Progenitor cell of endocrine pancreas (in vitro differentiated cells): Measurements from ENCODE around the gene PICK1. TPM values are rescaled to one million over a fixed set of nuclear protein-coding genes. Genes with fewer than 3 reads are reported as not detected.

Experiments
- DNase-seq: peaks from one replicate; pipeline ENCODE4 v3.0.0; 2021; ENCODE audit warnings: low spot score; ENCODE audit not compliant: unreplicated experiment
- H3K27ac Mint-ChIP-seq: 2 replicates; pipeline ENCODE4 v1.8.0; 2021; ENCODE audit warnings: mild to moderate bottlenecking, moderate library complexity, mixed read lengths
- H3K27me3 Mint-ChIP-seq: 2 replicates; pipeline ENCODE4 v1.8.0; 2021; ENCODE audit warnings: mixed read lengths
- H3K36me3 Mint-ChIP-seq: 2 replicates; pipeline ENCODE4 v1.8.0; 2022; ENCODE audit warnings: mixed read lengths; ENCODE audit not compliant: insufficient read depth
- H3K4me1 Mint-ChIP-seq: 2 replicates; pipeline ENCODE4 v1.8.0; 2021; ENCODE audit warnings: low read depth, mixed read lengths
- H3K4me3 Mint-ChIP-seq: 2 replicates; pipeline ENCODE4 v1.8.0; 2021; ENCODE audit warnings: low read depth, mild to moderate bottlenecking, moderate library complexity, mixed read lengths
- H3K9me3 Mint-ChIP-seq: 2 replicates; pipeline ENCODE4 v1.8.0; 2021; ENCODE audit warnings: low read depth, mixed read lengths
- total RNA-seq: library from RNA; stranded (reverse); gene quantifications from 2 replicates; pipeline ENCODE4 v1.2.1, GENCODE V29; 2021
- TF ChIP-seq, protein P1 (sequence below): fragments of 200-600 bp; sonication (generic); IDR thresholded peaks from one replicate; pipeline ENCODE4 v1.5.0; 2021; ENCODE audit warnings: antibody characterized with exemption, mild to moderate bottlenecking; ENCODE audit not compliant: unreplicated experiment

Gene PICK1
- total RNA-seq, 1 donor from 2014 or later = 67.3 TPM

DNA sequence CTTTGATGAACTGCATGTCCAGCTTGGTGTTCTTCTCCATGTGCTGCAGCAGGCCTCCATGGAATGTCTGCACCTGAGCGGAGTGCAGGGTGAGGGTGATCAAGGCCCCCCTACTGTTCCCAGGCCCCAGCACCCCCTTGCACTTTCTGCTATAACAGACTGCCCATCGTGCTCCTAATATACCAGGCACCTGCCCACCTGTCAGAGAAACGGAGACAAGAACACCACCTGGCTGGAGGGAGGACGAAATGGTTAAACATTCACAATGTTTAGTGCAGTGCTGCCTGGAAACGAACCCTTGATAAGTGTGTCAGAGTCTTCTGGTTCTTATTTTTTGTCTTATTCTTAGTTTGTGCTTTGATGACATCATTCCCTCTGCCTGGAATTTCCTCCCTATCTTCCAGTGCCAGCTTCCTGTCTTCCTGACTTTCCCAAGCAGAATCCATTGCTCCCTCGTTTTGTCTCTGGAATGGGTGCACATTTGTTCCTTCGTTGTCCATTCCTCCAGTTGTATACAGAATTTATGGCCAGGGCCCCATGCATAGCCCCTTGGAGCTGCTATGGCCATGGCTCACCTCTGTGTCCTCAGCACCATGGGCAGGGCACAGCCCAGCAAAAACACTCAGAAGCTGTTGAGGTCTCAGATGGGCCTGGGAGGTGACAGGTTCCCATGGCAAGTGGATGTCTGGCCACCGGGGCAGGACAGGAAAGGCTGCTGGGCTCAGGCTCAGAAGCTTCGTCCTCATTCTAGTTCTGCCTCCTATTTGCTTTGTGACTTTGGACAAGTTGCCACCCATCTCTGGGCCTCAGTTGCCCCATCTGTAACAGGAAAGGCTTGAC, 41.4 kb downstream of the PICK1 start:
- Mint-ChIP-seq H3K4me3 (peak overlapping the region; percentile 46), H3K36me3 (peaks cover 3% of the 10 kb centered on the region), H3K9me3 (no peaks in the 10 kb centered on the region), H3K4me1 (peaks cover 7% of the 10 kb centered on the region), H3K27me3 (peaks cover 13% of the 10 kb centered on the region), H3K27ac (peak overlapping the region; percentile 2)
- DNase-seq = no peak
- TF ChIP-seq, protein P1, sequence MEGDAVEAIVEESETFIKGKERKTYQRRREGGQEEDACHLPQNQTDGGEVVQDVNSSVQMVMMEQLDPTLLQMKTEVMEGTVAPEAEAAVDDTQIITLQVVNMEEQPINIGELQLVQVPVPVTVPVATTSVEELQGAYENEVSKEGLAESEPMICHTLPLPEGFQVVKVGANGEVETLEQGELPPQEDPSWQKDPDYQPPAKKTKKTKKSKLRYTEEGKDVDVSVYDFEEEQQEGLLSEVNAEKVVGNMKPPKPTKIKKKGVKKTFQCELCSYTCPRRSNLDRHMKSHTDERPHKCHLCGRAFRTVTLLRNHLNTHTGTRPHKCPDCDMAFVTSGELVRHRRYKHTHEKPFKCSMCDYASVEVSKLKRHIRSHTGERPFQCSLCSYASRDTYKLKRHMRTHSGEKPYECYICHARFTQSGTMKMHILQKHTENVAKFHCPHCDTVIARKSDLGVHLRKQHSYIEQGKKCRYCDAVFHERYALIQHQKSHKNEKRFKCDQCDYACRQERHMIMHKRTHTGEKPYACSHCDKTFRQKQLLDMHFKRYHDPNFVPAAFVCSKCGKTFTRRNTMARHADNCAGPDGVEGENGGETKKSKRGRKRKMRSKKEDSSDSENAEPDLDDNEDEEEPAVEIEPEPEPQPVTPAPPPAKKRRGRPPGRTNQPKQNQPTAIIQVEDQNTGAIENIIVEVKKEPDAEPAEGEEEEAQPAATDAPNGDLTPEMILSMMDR = no peak

DNA sequence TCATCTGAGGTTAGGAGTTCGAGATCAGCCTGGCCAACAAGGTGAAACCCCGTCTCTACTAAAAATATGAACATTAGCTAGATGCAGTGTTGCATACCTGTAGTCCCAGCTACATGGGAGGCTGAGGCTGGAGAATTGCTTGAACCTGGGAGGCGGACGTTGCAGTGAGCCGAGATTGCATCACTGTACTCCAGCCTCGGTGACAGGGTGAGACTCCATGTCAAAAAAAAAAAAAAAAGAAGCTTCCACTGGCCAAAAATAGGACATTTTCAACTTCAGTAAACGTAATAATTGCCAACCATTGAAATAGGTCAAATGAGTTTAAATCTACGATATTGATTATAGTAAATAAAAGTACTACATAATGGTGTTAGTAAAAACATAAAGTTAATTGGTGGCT, 46.4 kb downstream of the PICK1 start:
- H3K4me3 Mint-ChIP-seq = no peak overlapping the region
- no peaks in the 10 kb centered on the region for H3K9me3 Mint-ChIP-seq
- DNase-seq = no peak
- TF ChIP-seq, protein P1 = no peak
- H3K27me3 Mint-ChIP-seq = peaks cover 2% of the 10 kb centered on the region
- no peak overlapping the region for H3K27ac Mint-ChIP-seq
- peaks cover 2% of the 10 kb centered on the region for H3K4me1 Mint-ChIP-seq
- no peaks in the 10 kb centered on the region for H3K36me3 Mint-ChIP-seq

DNA sequence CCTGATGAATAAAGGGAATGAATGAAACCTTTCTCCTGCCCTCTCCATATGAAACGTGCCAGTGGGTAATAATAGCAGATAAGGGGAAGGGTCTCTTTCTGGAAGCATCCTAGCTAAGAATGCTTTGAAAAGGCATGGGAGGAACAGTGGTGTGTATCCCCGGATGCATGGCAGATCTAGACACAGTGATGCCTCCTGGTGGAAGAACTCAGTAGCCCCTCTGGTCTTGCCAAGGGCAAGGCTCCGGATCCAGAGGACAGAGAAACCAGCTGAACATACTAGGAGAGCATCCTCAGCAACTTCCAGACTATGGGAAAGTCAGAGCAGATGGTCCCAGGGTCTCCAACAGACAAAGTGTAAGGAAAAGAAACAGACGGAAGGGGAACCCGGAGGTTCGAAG, 46.9 kb downstream of the PICK1 start:
- no peak for DNase-seq
- no peak overlapping the region for H3K27ac Mint-ChIP-seq
- no peaks in the 10 kb centered on the region for H3K27me3 Mint-ChIP-seq
- no peak overlapping the region for H3K4me3 Mint-ChIP-seq
- TF ChIP-seq, protein P1 = peak; percentile 37
- H3K4me1 Mint-ChIP-seq = no peaks in the 10 kb centered on the region
- H3K36me3 Mint-ChIP-seq = no peaks in the 10 kb centered on the region
- no peaks in the 10 kb centered on the region for H3K9me3 Mint-ChIP-seq

DNA sequence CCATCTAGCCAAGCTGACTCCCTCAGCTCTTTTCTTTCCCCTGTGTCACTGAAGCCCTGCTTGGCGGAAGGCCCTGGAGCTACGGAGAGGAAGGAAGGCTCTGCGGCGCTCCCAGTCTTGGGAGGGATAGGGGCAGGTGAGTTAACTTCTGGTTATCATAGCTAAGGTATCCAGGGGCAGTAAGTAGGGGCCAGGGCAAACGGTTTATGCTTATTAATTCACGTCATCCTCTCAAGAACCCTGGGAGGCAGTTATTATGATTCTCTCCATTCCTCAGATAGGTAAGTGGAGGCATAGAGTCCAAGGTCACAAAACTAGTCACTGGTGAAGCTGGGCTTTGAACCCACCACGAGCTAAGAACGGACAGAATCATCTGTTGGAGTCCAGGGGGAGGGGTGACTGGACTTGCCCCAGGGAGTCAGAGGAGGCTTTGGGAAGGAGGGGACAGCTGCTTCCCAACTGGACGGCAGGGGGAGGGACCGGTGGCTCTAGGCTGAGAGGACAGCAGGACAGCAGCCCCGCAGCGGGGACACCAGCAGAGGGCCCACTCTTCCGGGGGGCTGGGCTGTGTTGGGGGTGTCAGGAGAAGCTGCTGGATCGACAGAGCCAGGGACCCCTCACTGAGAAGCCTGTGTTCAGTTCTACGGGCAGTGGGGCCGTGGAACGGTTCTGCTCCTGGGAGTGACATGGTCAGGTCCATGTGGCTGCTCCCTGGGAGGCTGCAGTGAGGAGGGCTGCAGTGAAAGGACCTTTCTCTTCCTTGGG, 49.8 kb downstream of the PICK1 start:
- Mint-ChIP-seq H3K27ac (no peak overlapping the region), H3K36me3 (no peaks in the 10 kb centered on the region), H3K4me3 (no peak overlapping the region), H3K9me3 (no peaks in the 10 kb centered on the region), H3K27me3 (no peaks in the 10 kb centered on the region), H3K4me1 (peaks cover 10% of the 10 kb centered on the region)
- DNase-seq = no peak
- TF ChIP-seq, protein P1 = no peak

GRCh38 chr22:38107692-38108515, 50.7 kb downstream of the PICK1 start:
- H3K9me3 Mint-ChIP-seq = no peaks in the 10 kb centered on the region
- DNase-seq = no peak

More at GRCh38 chr22:38107692-38108515, 50.7 kb downstream of the PICK1 start:
- H3K36me3 Mint-ChIP-seq = peaks cover 2% of the 10 kb centered on the region
- H3K27ac Mint-ChIP-seq = no peak overlapping the region
- no peak overlapping the region for H3K4me3 Mint-ChIP-seq
- peaks cover 12% of the 10 kb centered on the region for H3K4me1 Mint-ChIP-seq
- TF ChIP-seq, protein P1 = no peak
- H3K27me3 Mint-ChIP-seq = no peaks in the 10 kb centered on the region
